SHP77 treated with DMSO at 0.1 percent for 48 hours (cell line): ENCODE data around the gene CDH12.
"Not testable (repeated sequence)": the region's sequence is repeated elsewhere in the genome, so short reads cannot be mapped to it uniquely, and the experiment has no call there.

Experiments used
- DNase-seq: peaks from one replicate; lab custom pipeline; 2025; lab: John Stamatoyannopoulos, UW

CDH12 gene

GRCh38 chr5:22154779-22155178 lies 698.4 kb downstream of the CDH12 start:
- not testable (repeated sequence) for DNase-seq

GRCh38 chr5:22151801-22152200 lies 701.3 kb downstream of the CDH12 start:
- DNase-seq = not testable (repeated sequence)

- DNase-seq = not testable (repeated sequence)
These were observed 712.7 kb downstream of the CDH12 start for GRCh38 chr5:22140418-22140817.

- not testable (repeated sequence) for DNase-seq
These were observed 713.4 kb downstream of the CDH12 start for GRCh38 chr5:22139662-22140300.

GRCh38 chr5:22111320-22111719 lies 741.8 kb downstream of the CDH12 start:
- no peak for DNase-seq

- DNase-seq = no peak
These were observed 743.8 kb downstream of the CDH12 start for GRCh38 chr5:22109315-22109714.

GRCh38 chr5:22108545-22108944 lies 744.6 kb downstream of the CDH12 start:
- no peak for DNase-seq

GRCh38 chr5:22102823-22103359 lies 750.3 kb downstream of the CDH12 start:
- DNase-seq = no peak

- DNase-seq = no peak
These were observed 764.6 kb downstream of the CDH12 start for GRCh38 chr5:22088517-22088916.

- DNase-seq = no peak
These were observed 773.6 kb downstream of the CDH12 start for GRCh38 chr5:22079566-22079965.

GRCh38 chr5:22079002-22079401 lies 774.1 kb downstream of the CDH12 start:
- DNase-seq = no peak

GRCh38 chr5:22076586-22076985 lies 776.6 kb downstream of the CDH12 start:
- DNase-seq = no peak

- peak; percentile 87 for DNase-seq
These were observed 782.9 kb downstream of the CDH12 start for GRCh38 chr5:22070186-22070728.

GRCh38 chr5:22063717-22064116 lies 789.4 kb downstream of the CDH12 start:
- no peak for DNase-seq

- DNase-seq = no peak
These were observed 794.5 kb downstream of the CDH12 start for GRCh38 chr5:22058620-22059019.

GRCh38 chr5:22057012-22057411 lies 796.1 kb downstream of the CDH12 start:
- DNase-seq = no peak

GRCh38 chr5:22056601-22057000 lies 796.5 kb downstream of the CDH12 start:
- DNase-seq = no peak

- DNase-seq = peak; percentile 36
These were observed 799.9 kb downstream of the CDH12 start for GRCh38 chr5:22053195-22053594.

GRCh38 chr5:22051881-22052280 lies 801.3 kb downstream of the CDH12 start:
- no peak for DNase-seq

GRCh38 chr5:22050931-22051330 lies 802.2 kb downstream of the CDH12 start:
- DNase-seq = no peak

- no peak for DNase-seq
These were observed 808.9 kb downstream of the CDH12 start for GRCh38 chr5:22044229-22044628.

GRCh38 chr5:22036061-22036460 lies 817.1 kb downstream of the CDH12 start:
- DNase-seq = no peak

GRCh38 chr5:22033066-22033465 lies 820.1 kb downstream of the CDH12 start:
- no peak for DNase-seq

GRCh38 chr5:22023784-22024183 lies 829.4 kb downstream of the CDH12 start:
- DNase-seq = no peak
